Peyer's patch (tissue), 4 donors: ENCODE results near the gene POLR3F.

Experiments used
- CTCF ChIP-seq, 6 experiments: fragments of 450-650 bp in 4 of 6; fragments of 200-600 bp in 2 of 6; sonication (generic) in 1 of 6; IDR thresholded peaks; one replicate each; pipeline ENCODE4 v1.5.1; 2017 to 2019; ENCODE audit warnings: antibody characterized with exemption in 6 of 6, mild to moderate bottlenecking in 3 of 6, moderate library complexity in 1 of 6
- POLR2A ChIP-seq, 2 donors: fragments of 450-650 bp; IDR thresholded peaks; one replicate each; pipeline ENCODE4 v1.5.1; 2017; ENCODE audit warnings: antibody characterized with exemption in 2 of 2, mild to moderate bottlenecking in 2 of 2, moderate library complexity in 2 of 2

GRCh38 chr20:18466574-18466893, 656 bp upstream of the POLR3F start:
- TF ChIP-seq CTCF (IDR thresholded peaks at IDR 0.05) (no peak), POLR2A (IDR thresholded peaks at IDR 0.05) (no peak)
